ENCODE results near the gene IL16. TPM values are rescaled to one million over a fixed set of nuclear protein-coding genes. Genes with fewer than 3 reads are reported as not detected.

IL16 gene
- total RNA-seq, 1 experiment from 2014 or later = 1.8 TPM

DNA sequence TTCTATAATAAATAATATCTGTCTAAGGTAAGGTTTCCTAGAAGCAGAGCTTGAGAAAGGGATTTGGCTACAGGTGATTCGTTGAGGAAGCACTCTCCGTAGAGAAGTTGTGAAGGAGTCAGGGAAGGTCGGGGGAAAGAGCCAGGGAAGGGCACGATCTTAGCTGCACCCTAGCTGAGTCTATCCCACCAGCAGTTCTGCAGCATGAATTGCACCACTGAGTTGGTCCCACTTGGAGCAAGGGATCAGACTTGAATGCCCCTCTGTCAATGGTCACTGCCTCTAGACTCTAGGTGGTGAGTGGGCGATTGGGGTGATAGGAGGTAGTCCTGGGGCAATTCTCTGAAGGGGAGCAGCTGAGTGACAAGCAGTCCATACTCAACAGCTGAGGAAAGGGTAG, 163.8 kb downstream of the IL16 start:
- Histone ChIP-seq H3K9me3 (ENCODE audit: low read depth, low read length, poor library complexity, severe bottlenecking) (no peaks in the 10 kb centered on the region), H3K27me3 (replicated peaks; ENCODE audit: insufficient read depth, low read depth, low read length, poor library complexity) (peaks cover 19% of the 10 kb centered on the region), H3K4me3 (ENCODE audit: low read depth, low read length, poor library complexity, severe bottlenecking) (no peak overlapping the region), H3K27ac (ENCODE audit: low read depth, low read length, poor library complexity, severe bottlenecking) (no peak overlapping the region), H3K4me1 (ENCODE audit: insufficient read depth, low read length, poor library complexity, severe bottlenecking) (no peaks in the 10 kb centered on the region), H3K36me3 (ENCODE audit: insufficient read depth, low read length, poor library complexity, severe bottlenecking) (no peaks in the 10 kb centered on the region)
- DNase-seq (ENCODE audit: low spot score) = no peak
- no TSS peak for BruUV-seq (replicated peaks)
- ChIA-PET POLR2A (ENCODE audit: low non-redundant PET) (no interaction called here), CTCF (no interaction called here)
- no peak for TF ChIP-seq EZH2 (IDR thresholded peaks at IDR 0.05; ENCODE audit: borderline replicate concordance, low read depth, low read length, poor library complexity, severe bottlenecking)
- TF ChIP-seq, protein P1, sequence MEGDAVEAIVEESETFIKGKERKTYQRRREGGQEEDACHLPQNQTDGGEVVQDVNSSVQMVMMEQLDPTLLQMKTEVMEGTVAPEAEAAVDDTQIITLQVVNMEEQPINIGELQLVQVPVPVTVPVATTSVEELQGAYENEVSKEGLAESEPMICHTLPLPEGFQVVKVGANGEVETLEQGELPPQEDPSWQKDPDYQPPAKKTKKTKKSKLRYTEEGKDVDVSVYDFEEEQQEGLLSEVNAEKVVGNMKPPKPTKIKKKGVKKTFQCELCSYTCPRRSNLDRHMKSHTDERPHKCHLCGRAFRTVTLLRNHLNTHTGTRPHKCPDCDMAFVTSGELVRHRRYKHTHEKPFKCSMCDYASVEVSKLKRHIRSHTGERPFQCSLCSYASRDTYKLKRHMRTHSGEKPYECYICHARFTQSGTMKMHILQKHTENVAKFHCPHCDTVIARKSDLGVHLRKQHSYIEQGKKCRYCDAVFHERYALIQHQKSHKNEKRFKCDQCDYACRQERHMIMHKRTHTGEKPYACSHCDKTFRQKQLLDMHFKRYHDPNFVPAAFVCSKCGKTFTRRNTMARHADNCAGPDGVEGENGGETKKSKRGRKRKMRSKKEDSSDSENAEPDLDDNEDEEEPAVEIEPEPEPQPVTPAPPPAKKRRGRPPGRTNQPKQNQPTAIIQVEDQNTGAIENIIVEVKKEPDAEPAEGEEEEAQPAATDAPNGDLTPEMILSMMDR (conservative IDR thresholded peaks at IDR 0.05; ENCODE audit: low read depth, low read length) = no peak
- intact Hi-C loops (cut with micrococcal nuclease; ENCODE audit: unreplicated experiment) = no loop called here

DNA sequence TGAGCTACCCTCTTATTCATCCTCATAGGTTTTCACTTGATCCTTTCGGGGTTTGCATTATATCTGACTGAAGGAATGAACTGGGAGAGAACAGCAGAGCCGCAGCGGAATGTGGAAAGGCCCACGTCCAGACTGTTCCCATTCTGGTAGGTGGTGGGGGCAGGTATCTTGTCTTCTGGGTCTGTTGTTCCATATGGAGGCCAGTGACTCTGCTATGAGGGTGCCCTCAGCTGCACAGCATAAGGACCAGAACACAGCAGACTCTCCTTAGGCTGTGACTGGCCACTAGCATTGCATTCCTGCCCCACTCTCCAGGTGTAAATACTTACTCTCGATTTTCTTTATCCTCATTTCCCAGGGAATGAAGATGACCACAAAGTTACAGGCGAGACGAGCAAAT, 165.2 kb downstream of the IL16 start:
- Histone ChIP-seq H3K9me3 (ENCODE audit: low read depth, low read length, poor library complexity, severe bottlenecking) (no peaks in the 10 kb centered on the region), H3K4me3 (ENCODE audit: low read depth, low read length, poor library complexity, severe bottlenecking) (no peak overlapping the region), H3K4me1 (ENCODE audit: insufficient read depth, low read length, poor library complexity, severe bottlenecking) (no peaks in the 10 kb centered on the region), H3K27me3 (replicated peaks; ENCODE audit: insufficient read depth, low read depth, low read length, poor library complexity) (peaks cover 16% of the 10 kb centered on the region), H3K36me3 (ENCODE audit: insufficient read depth, low read length, poor library complexity, severe bottlenecking) (no peaks in the 10 kb centered on the region), H3K27ac (ENCODE audit: low read depth, low read length, poor library complexity, severe bottlenecking) (no peak overlapping the region)
- no TSS peak for BruUV-seq (replicated peaks)
- DNase-seq (ENCODE audit: low spot score) = no peak
- CTCF ChIA-PET = no interaction called here
- POLR2A ChIA-PET (ENCODE audit: low non-redundant PET) = no interaction called here
- intact Hi-C loops (cut with micrococcal nuclease; ENCODE audit: unreplicated experiment) = no loop called here
- no peak for TF ChIP-seq EZH2 (IDR thresholded peaks at IDR 0.05; ENCODE audit: borderline replicate concordance, low read depth, low read length, poor library complexity, severe bottlenecking)
- TF ChIP-seq, protein P1 (conservative IDR thresholded peaks at IDR 0.05; ENCODE audit: low read depth, low read length) = no peak

DNA sequence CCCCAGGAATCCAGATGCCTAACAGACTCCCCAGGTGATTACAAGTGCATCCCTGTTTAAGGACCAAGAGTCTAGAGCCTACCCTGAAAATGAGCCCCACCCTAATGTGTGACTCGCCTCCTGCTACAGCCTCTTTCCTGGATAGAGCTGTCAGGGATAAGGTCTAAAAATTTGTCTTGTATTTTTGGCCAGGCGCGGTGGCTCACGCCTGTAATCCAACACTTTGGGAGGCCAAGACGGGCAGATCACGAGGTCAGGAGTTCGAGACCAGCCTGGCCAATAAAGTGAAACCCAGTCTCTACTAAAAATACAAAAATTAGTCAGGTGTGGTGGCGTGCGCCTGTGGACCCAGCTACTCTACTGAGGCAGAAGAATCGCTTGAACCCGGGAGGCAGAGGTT, 166.1 kb downstream of the IL16 start:
- CTCF ChIA-PET = no interaction called here
- H3K27ac ChIP-seq (ENCODE audit: low read depth, low read length, poor library complexity, severe bottlenecking) = no peak overlapping the region

More for the DNA sequence above, 166.1 kb downstream of the IL16 start:
- BruUV-seq (replicated peaks) = no TSS peak
- no peak for DNase-seq (ENCODE audit: low spot score)
- H3K4me1 ChIP-seq (ENCODE audit: insufficient read depth, low read length, poor library complexity, severe bottlenecking) = no peaks in the 10 kb centered on the region
- no peaks in the 10 kb centered on the region for H3K36me3 ChIP-seq (ENCODE audit: insufficient read depth, low read length, poor library complexity, severe bottlenecking)
- H3K27me3 ChIP-seq (replicated peaks; ENCODE audit: insufficient read depth, low read depth, low read length, poor library complexity) = peaks cover 16% of the 10 kb centered on the region
- TF ChIP-seq EZH2 (IDR thresholded peaks at IDR 0.05; ENCODE audit: borderline replicate concordance, low read depth, low read length, poor library complexity, severe bottlenecking) = no peak
- TF ChIP-seq, protein P1 (conservative IDR thresholded peaks at IDR 0.05; ENCODE audit: low read depth, low read length) = no peak
- no peak overlapping the region for H3K4me3 ChIP-seq (ENCODE audit: low read depth, low read length, poor library complexity, severe bottlenecking)
- POLR2A ChIA-PET (ENCODE audit: low non-redundant PET) = no interaction called here
- no peaks in the 10 kb centered on the region for H3K9me3 ChIP-seq (ENCODE audit: low read depth, low read length, poor library complexity, severe bottlenecking)
- intact Hi-C loops (cut with micrococcal nuclease; ENCODE audit: unreplicated experiment) = no loop called here
